HG03060 (cell line): Measurements from ENCODE around the gene SKAP2.

ENCODE experiments used
- ATAC-seq: cut with Tn5 transposase; IDR thresholded peaks from one replicate; pipeline ENCODE4 v1.9.1; 2021; ENCODE audit warnings: low read depth, moderate number of reproducible peaks; ENCODE audit not compliant: unreplicated experiment

Gene SKAP2

GRCh38 chr7:26645121-26645520 lies 219.3 kb downstream of the SKAP2 start:
- ATAC-seq: no peak

- ATAC-seq: no peak
These were observed 222.0 kb downstream of the SKAP2 start for GRCh38 chr7:26642416-26642815.

GRCh38 chr7:26639695-26640094 lies 224.7 kb downstream of the SKAP2 start:
- ATAC-seq: no peak

GRCh38 chr7:26639111-26639510 lies 225.3 kb downstream of the SKAP2 start:
- ATAC-seq: no peak

GRCh38 chr7:26638140-26638539 lies 226.2 kb downstream of the SKAP2 start:
- ATAC-seq: no peak

GRCh38 chr7:26637610-26638009 lies 226.8 kb downstream of the SKAP2 start:
- ATAC-seq: no peak

GRCh38 chr7:26636808-26637207 lies 227.6 kb downstream of the SKAP2 start:
- ATAC-seq: no peak

- ATAC-seq: no peak
These were observed 230.8 kb downstream of the SKAP2 start for GRCh38 chr7:26633557-26633956.

- ATAC-seq: no peak
These were observed 232.8 kb downstream of the SKAP2 start for GRCh38 chr7:26631601-26632000.

GRCh38 chr7:26630941-26631580 lies 233.3 kb downstream of the SKAP2 start:
- no peak for ATAC-seq

- ATAC-seq: no peak
These were observed 234.0 kb downstream of the SKAP2 start for GRCh38 chr7:26630361-26630760.

GRCh38 chr7:26629696-26630095 lies 234.7 kb downstream of the SKAP2 start:
- no peak for ATAC-seq

- ATAC-seq: no peak
These were observed 236.5 kb downstream of the SKAP2 start for GRCh38 chr7:26627891-26628341.

- no peak for ATAC-seq
These were observed 237.2 kb downstream of the SKAP2 start for GRCh38 chr7:26627221-26627620.

GRCh38 chr7:26626687-26627086 lies 237.7 kb downstream of the SKAP2 start:
- ATAC-seq: no peak

GRCh38 chr7:26626156-26626555 lies 238.2 kb downstream of the SKAP2 start:
- ATAC-seq: no peak

GRCh38 chr7:26625286-26625685 lies 239.1 kb downstream of the SKAP2 start:
- ATAC-seq: no peak

GRCh38 chr7:26624839-26625238 lies 239.6 kb downstream of the SKAP2 start:
- ATAC-seq: no peak

GRCh38 chr7:26624431-26624830 lies 240.0 kb downstream of the SKAP2 start:
- ATAC-seq: no peak

GRCh38 chr7:26620352-26620751 lies 244.0 kb downstream of the SKAP2 start:
- ATAC-seq: no peak

GRCh38 chr7:26619348-26619984 lies 244.9 kb downstream of the SKAP2 start:
- ATAC-seq: no peak

GRCh38 chr7:26618898-26619297 lies 245.5 kb downstream of the SKAP2 start:
- ATAC-seq: no peak
